Measurements from ENCODE around the gene CHCHD3. TPM values are rescaled to one million over a fixed set of nuclear protein-coding genes. Genes with fewer than 3 reads are reported as not detected.

The CHCHD3 gene
- total RNA-seq, 1 donor from 2014 or later: 209 TPM

DNA sequence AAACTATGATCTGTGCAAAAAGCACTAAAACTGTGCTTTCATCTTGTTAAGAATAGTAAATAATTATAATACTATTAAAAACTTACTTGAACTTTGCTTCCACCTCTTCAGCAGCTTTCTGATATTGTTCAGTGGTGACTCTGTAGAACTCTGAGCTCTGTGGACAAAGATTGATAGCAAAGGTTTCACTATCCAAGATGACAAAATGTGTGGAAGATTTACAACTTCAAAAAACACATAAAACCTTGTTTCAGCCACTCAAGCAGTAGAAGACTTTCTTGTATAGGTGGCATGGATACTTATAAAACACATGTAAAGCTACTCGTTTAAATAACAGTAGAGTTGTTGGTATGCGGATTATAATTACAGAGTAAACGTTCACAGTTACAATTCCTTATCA lies 243.6 kb downstream of the CHCHD3 start:
- no peak for DNase-seq
- Histone ChIP-seq H3K36me3 (peaks cover 7% of the 10 kb centered on the region), H3K27me3 (ENCODE audit: low read depth) (no peaks in the 10 kb centered on the region), H3K9me3 (replicated peaks) (no peaks in the 10 kb centered on the region), H3K27ac (replicated peaks) (no peak overlapping the region), H3K4me3 (no peak overlapping the region), H3K4me1 (peaks cover 23% of the 10 kb centered on the region)
- TF ChIP-seq, protein P1, sequence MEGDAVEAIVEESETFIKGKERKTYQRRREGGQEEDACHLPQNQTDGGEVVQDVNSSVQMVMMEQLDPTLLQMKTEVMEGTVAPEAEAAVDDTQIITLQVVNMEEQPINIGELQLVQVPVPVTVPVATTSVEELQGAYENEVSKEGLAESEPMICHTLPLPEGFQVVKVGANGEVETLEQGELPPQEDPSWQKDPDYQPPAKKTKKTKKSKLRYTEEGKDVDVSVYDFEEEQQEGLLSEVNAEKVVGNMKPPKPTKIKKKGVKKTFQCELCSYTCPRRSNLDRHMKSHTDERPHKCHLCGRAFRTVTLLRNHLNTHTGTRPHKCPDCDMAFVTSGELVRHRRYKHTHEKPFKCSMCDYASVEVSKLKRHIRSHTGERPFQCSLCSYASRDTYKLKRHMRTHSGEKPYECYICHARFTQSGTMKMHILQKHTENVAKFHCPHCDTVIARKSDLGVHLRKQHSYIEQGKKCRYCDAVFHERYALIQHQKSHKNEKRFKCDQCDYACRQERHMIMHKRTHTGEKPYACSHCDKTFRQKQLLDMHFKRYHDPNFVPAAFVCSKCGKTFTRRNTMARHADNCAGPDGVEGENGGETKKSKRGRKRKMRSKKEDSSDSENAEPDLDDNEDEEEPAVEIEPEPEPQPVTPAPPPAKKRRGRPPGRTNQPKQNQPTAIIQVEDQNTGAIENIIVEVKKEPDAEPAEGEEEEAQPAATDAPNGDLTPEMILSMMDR (IDR thresholded peaks at IDR 0.05; ENCODE audit: borderline replicate concordance): no peak
- intact Hi-C loops (cut with micrococcal nuclease): no loop called here

GRCh38 chr7:132837529-132837928 lies 244.4 kb downstream of the CHCHD3 start:
- H3K4me3 ChIP-seq: no peak overlapping the region
- no peaks in the 10 kb centered on the region for H3K9me3 ChIP-seq (replicated peaks)
- H3K27me3 ChIP-seq (ENCODE audit: low read depth): no peaks in the 10 kb centered on the region
- no peak overlapping the region for H3K27ac ChIP-seq (replicated peaks)
- peaks cover 23% of the 10 kb centered on the region for H3K4me1 ChIP-seq
- DNase-seq: no peak
- peaks cover 7% of the 10 kb centered on the region for H3K36me3 ChIP-seq
- intact Hi-C loops (cut with micrococcal nuclease): no loop called here
- TF ChIP-seq, protein P1 (IDR thresholded peaks at IDR 0.05; ENCODE audit: borderline replicate concordance): no peak

GRCh38 chr7:132836746-132837145 lies 245.1 kb downstream of the CHCHD3 start:
- Histone ChIP-seq H3K27me3 (ENCODE audit: low read depth) (no peaks in the 10 kb centered on the region), H3K9me3 (replicated peaks) (no peaks in the 10 kb centered on the region), H3K27ac (replicated peaks) (no peak overlapping the region), H3K4me1 (peaks cover 23% of the 10 kb centered on the region), H3K4me3 (no peak overlapping the region), H3K36me3 (peaks cover 7% of the 10 kb centered on the region)
- TF ChIP-seq, protein P1 (IDR thresholded peaks at IDR 0.05; ENCODE audit: borderline replicate concordance): no peak
- no peak for DNase-seq
- intact Hi-C loops (cut with micrococcal nuclease): no loop called here

DNA sequence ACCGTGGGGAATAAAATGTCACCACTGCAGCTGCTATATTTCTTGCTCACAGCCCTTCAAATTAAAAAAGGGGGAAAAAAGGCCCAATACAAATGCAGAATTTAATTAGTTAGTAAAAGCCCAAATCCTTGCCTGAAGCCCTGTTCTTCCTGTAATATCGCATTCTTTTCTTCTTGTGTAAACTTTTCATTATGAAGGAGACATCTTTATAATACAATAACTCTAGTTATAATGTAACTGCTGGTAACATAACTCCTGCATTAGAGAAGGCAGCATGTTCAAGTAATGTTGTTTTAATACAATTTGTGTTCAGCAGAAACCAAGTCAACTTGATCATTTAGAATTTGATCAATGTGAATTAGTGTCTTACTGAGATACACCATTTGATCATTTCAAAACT lies 250.9 kb downstream of the CHCHD3 start:
- TF ChIP-seq, protein P1 (IDR thresholded peaks at IDR 0.05; ENCODE audit: borderline replicate concordance): no peak
- Histone ChIP-seq H3K9me3 (replicated peaks) (no peaks in the 10 kb centered on the region), H3K27ac (replicated peaks) (no peak overlapping the region), H3K27me3 (ENCODE audit: low read depth) (no peaks in the 10 kb centered on the region), H3K4me1 (peaks cover 5% of the 10 kb centered on the region), H3K36me3 (peaks cover 6% of the 10 kb centered on the region), H3K4me3 (no peak overlapping the region)
- DNase-seq: no peak
- intact Hi-C loops (cut with micrococcal nuclease): no loop called here

DNA sequence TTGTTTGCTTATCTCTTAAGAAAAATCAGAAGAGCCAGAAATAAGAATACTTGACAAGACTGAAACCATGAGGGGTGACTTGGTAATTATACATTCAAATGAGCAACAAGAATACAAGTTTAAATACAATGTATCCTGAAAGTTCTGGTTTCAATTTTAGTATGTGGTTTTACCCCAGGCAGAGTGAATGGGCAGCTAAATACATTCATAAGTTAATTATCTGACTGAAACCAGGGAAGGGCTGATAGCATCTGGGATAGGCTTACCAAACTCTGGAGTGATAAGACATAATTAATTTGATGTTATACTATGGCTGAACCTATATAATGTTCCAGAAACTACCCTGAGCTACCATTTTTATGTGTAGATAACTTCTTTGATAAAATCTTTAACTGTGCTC lies 253.4 kb downstream of the CHCHD3 start:
- Histone ChIP-seq H3K4me3 (no peak overlapping the region), H3K9me3 (replicated peaks) (no peaks in the 10 kb centered on the region), H3K27ac (replicated peaks) (no peak overlapping the region), H3K36me3 (no peaks in the 10 kb centered on the region), H3K27me3 (ENCODE audit: low read depth) (no peaks in the 10 kb centered on the region), H3K4me1 (peaks cover 10% of the 10 kb centered on the region)
- intact Hi-C loops (cut with micrococcal nuclease): no loop called here
- DNase-seq: no peak
- TF ChIP-seq, protein P1 (IDR thresholded peaks at IDR 0.05; ENCODE audit: borderline replicate concordance): no peak
